Loucy (cell line): Measurements from ENCODE around the gene SLC35F3.

Experiments
- EZH2phosphoT487 ChIP-seq: fragments of 200-600 bp; IDR thresholded peaks from 2 replicates; pipeline ENCODE4 v1.6.1; 2018; ENCODE audit warnings: antibody characterized with exemption, mild to moderate bottlenecking, moderate library complexity, borderline replicate concordance
- TF ChIP-seq, protein P1 (sequence below): fragments of 200-600 bp; sonication (generic); conservative IDR thresholded peaks from 2 replicates; pipeline ENCODE4 v1.5.1; 2014; ENCODE audit warnings: mild to moderate bottlenecking, antibody characterized with exemption, low read length

DNA sequence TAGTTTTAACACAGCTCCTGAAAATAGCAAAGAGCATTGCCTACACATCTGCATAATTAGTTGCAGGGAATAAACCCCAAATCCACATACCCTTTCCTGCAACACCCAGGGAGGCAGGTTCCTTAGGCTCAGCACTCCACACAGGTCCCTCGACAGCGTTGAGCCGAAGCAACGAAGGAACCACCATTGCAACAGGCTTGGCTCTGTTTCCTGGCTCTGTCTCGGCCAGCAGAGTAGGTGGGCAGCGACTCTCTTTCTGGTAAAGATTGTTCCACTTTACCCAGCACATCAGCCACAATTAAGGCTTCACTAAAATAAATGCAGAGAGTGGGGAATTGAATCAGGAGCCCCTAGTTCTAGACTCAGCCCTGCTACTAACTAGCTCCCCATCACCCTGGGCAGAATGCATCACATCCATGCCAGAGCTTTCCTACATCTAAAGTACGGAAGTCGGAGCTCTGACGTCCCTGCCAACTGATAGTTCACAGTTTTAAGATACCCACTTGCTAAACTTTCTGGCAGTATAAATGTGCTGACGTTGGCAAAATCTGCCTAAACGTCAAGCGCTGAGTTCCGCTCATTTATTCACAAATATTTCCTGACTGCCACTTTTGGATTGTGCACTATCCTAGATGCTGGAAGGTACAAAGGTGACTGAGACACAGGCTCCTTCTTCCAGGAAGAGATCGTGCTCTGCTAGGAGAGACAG is 389.8 kb downstream of the SLC35F3 start:
- TF ChIP-seq, protein P1, sequence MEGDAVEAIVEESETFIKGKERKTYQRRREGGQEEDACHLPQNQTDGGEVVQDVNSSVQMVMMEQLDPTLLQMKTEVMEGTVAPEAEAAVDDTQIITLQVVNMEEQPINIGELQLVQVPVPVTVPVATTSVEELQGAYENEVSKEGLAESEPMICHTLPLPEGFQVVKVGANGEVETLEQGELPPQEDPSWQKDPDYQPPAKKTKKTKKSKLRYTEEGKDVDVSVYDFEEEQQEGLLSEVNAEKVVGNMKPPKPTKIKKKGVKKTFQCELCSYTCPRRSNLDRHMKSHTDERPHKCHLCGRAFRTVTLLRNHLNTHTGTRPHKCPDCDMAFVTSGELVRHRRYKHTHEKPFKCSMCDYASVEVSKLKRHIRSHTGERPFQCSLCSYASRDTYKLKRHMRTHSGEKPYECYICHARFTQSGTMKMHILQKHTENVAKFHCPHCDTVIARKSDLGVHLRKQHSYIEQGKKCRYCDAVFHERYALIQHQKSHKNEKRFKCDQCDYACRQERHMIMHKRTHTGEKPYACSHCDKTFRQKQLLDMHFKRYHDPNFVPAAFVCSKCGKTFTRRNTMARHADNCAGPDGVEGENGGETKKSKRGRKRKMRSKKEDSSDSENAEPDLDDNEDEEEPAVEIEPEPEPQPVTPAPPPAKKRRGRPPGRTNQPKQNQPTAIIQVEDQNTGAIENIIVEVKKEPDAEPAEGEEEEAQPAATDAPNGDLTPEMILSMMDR: no peak
- no peak for TF ChIP-seq EZH2phosphoT487
